Endothelial cell (in vitro differentiated cells): ENCODE results near the gene SDK2. TPM values are rescaled to one million over a fixed set of nuclear protein-coding genes. Genes with fewer than 3 reads are reported as not detected.
"Not testable (repeated sequence)": the region's sequence is repeated elsewhere in the genome, so short reads cannot be mapped to it uniquely, and the experiment has no call there.

Source experiments
- DNase-seq: peaks from one replicate; pipeline ENCODE4 v3.0.0; 2021; ENCODE audit warnings: low spot score
- H3K27ac Mint-ChIP-seq: one replicate; pipeline ENCODE4 v1.8.0; 2021; ENCODE audit warnings: mixed read lengths, inconsistent platforms; ENCODE audit not compliant: unreplicated experiment
- H3K27me3 Mint-ChIP-seq: one replicate; pipeline ENCODE4 v1.8.0; 2021; ENCODE audit warnings: mild to moderate bottlenecking, moderate library complexity, mixed read lengths, inconsistent platforms; ENCODE audit not compliant: unreplicated experiment
- H3K36me3 Mint-ChIP-seq: one replicate; pipeline ENCODE4 v1.8.0; 2021; ENCODE audit warnings: mild to moderate bottlenecking, low read depth, mixed read lengths, inconsistent platforms; ENCODE audit not compliant: unreplicated experiment
- H3K4me1 Mint-ChIP-seq: one replicate; pipeline ENCODE4 v1.8.0; 2021; ENCODE audit warnings: mild to moderate bottlenecking, mixed read lengths, inconsistent platforms; ENCODE audit not compliant: unreplicated experiment
- H3K4me3 Mint-ChIP-seq: one replicate; pipeline ENCODE4 v1.8.0; 2021; ENCODE audit warnings: mild to moderate bottlenecking, mixed read lengths, inconsistent platforms; ENCODE audit not compliant: unreplicated experiment
- H3K9me3 Mint-ChIP-seq: one replicate; pipeline ENCODE4 v1.8.0; 2021; ENCODE audit warnings: mixed read lengths, inconsistent platforms; ENCODE audit not compliant: unreplicated experiment
- CTCF ChIP-seq: fragments of 200-600 bp; sonication (generic); IDR thresholded peaks from one replicate; pipeline ENCODE4 v1.5.0; 2021; ENCODE audit warnings: antibody characterized with exemption; ENCODE audit not compliant: unreplicated experiment
- total RNA-seq: library from RNA; stranded (reverse); fragmentation: NEBNext Ultra II Directional; extraction: Animal tissue kit (Norgen Biotek cat#: 25700); gene quantifications from one replicate; pipeline ENCODE4 v1.2.1, GENCODE V29; 2021; ENCODE audit not compliant: unreplicated experiment

Gene SDK2
- total RNA-seq, 1 donor from 2014 or later = 2.4 TPM

DNA sequence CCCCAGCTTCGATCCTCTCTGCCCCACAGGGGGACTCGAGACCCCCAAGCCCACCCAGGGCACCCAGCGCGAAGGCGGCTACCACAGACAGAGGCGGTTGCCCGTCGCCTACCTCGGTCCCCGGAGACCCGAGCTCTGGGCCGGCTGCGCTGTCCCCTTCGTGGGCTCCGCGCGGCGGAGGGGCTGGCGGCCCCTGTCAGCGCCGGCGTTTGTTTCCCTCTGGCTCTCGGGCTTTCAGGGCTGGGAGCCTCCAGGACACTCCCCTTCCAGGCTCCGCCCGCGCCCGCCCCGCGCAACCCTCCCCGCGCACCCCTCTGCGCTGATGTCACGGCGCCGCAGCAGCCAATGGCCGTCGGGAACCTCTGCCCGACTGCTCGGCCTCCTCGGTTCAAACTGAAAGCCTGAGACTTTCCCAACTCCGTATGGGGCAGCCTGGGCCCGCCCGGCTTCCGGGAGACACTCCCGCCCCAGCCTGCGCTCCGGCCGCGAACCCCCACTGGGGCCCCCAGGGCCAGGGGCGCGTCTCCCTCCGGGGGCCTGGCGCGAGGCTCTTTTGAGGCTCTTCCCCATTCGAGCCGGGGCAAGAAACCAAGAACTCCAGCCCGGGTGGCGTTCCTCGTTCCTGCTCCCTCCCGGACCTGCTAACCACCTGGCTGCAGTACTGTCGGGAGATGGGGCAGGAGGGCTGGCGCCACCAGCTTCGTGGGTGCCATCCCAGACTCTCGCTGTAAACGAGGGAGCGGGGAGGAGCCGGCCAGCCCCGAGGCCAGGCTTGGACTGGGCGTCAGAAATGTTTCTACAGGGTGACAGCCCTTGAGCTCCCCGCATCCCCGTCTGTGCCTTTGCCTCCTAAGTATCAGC, 332.2 kb downstream of the SDK2 start, which contains the start of gene CDC42EP4:
Gene CDC42EP4 (minus strand): TSS at position 221 of the 861 bp plus-strand sequence. CDS start 25,501 bp downstream, outside the sequence.
- DNase-seq = peak; percentile 93
- Mint-ChIP-seq H3K9me3 (no peaks in the 10 kb centered on the region), H3K4me3 (peak within 1 kb of the TSS; percentile 93), H3K4me1 (peaks cover 20% of the 10 kb centered on the region), H3K27ac (peak within 1 kb of the TSS; percentile 78), H3K36me3 (no peaks in the 10 kb centered on the region), H3K27me3 (peaks cover 12% of the 10 kb centered on the region)
- no peak for TF ChIP-seq CTCF

- no peak for DNase-seq
- Mint-ChIP-seq H3K4me1 (peaks cover 24% of the 10 kb centered on the region), H3K36me3 (no peaks in the 10 kb centered on the region), H3K27ac (peak overlapping the region; percentile 78), H3K4me3 (peak overlapping the region; percentile 93), H3K27me3 (peaks cover 11% of the 10 kb centered on the region), H3K9me3 (no peaks in the 10 kb centered on the region)
- no peak for TF ChIP-seq CTCF
Measured at GRCh38 chr17:73311428-73311780, 332.8 kb downstream of the SDK2 start.

DNA sequence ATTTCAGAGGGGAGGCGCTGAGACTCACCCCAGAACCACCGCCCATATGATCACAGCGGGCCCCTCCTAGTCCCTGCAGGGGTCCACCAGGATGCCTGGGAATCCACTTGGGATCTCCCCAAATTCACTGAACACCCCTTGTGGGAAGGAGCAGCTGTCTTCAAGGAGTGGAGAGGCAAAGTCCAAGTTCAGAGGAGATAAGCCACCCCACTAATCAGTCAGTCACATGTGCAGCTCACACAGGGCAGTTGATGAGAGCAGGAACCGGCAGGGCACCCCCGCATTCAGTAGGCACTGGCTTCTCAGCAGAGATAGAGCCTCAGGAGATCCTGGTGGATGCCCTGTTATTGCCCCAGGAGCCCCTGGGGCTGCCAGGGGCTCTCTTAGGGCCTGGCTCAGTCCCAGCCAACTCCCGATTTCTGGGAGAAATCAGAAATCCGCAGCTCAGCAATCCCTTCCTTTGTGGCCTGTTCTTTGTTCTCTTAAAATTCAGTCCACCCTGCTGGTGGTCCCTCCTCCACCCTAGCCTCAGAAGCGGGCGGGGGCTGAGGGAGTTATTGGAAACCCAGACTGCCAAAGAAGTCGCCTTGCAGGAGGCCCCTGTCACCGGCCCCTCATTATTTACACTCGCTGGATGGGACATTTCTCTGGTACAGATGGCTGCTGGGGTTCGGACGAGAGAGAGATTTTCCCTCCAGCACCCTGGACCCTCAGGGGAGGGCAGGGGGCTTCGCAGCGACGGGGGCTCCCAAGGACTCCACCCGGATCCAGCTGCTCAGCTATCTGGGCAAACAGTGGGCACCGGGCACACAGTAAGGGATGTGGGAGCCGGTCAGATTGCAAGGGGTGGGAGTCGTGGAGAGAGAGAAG, 334.3 kb downstream of the SDK2 start:
- H3K27ac Mint-ChIP-seq = peak overlapping the region; percentile 89
- DNase-seq = peak; percentile 16

GRCh38 chr17:73308959-73309358, 335.3 kb downstream of the SDK2 start:
- not testable (repeated sequence) for H3K36me3 Mint-ChIP-seq, H3K27ac Mint-ChIP-seq, H3K4me3 Mint-ChIP-seq, H3K9me3 Mint-ChIP-seq, DNase-seq
- Mint-ChIP-seq H3K27me3 (peaks cover 11% of the 10 kb centered on the region), H3K4me1 (peaks cover 44% of the 10 kb centered on the region)

More for the DNA sequence above, 334.3 kb downstream of the SDK2 start:
- peak overlapping the region; percentile 97 for H3K4me3 Mint-ChIP-seq
- TF ChIP-seq CTCF = no peak
- H3K36me3 Mint-ChIP-seq = no peaks in the 10 kb centered on the region
- H3K27me3 Mint-ChIP-seq = peaks cover 11% of the 10 kb centered on the region
- no peaks in the 10 kb centered on the region for H3K9me3 Mint-ChIP-seq
- H3K4me1 Mint-ChIP-seq = peaks cover 36% of the 10 kb centered on the region

- Mint-ChIP-seq H3K36me3 (no peaks in the 10 kb centered on the region), H3K4me1 (peaks cover 40% of the 10 kb centered on the region), H3K9me3 (no peaks in the 10 kb centered on the region), H3K27me3 (peaks cover 9% of the 10 kb centered on the region), H3K4me3 (no peak overlapping the region), H3K27ac (no peak overlapping the region)
- TF ChIP-seq CTCF = no peak
- DNase-seq = no peak
Measured at GRCh38 chr17:73308017-73308823, 336.0 kb downstream of the SDK2 start.
